ENCODE measurements around the gene MLLT1.

The MLLT1 gene

DNA sequence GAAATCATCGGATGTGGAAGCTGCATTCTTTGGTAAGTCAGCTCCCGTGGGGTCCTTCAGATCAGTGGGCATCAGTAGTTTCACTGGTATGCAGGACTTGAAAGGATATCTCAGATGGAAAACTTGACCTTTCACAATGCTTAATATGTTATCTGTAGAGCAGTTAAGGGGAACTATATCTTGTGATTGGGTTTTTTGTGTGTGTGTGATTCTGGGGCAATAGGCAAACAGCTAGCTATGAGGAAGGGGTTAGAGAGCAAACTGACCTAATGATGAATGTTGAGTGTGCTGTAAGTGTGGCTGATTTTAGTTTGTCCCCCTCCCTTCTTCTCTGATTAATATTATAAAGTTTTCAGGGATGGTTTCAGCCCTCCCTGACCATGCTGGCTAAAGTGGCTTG lies 91.0 kb downstream of the MLLT1 start:
- no peak for TF ChIP-seq MYC (IDR thresholded peaks at IDR 0.05; ENCODE audit: low read depth, low read length)
- TF ChIP-seq, protein P1, sequence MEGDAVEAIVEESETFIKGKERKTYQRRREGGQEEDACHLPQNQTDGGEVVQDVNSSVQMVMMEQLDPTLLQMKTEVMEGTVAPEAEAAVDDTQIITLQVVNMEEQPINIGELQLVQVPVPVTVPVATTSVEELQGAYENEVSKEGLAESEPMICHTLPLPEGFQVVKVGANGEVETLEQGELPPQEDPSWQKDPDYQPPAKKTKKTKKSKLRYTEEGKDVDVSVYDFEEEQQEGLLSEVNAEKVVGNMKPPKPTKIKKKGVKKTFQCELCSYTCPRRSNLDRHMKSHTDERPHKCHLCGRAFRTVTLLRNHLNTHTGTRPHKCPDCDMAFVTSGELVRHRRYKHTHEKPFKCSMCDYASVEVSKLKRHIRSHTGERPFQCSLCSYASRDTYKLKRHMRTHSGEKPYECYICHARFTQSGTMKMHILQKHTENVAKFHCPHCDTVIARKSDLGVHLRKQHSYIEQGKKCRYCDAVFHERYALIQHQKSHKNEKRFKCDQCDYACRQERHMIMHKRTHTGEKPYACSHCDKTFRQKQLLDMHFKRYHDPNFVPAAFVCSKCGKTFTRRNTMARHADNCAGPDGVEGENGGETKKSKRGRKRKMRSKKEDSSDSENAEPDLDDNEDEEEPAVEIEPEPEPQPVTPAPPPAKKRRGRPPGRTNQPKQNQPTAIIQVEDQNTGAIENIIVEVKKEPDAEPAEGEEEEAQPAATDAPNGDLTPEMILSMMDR (IDR thresholded peaks at IDR 0.05; ENCODE audit: low read depth, low read length): no peak
- no peak for TF ChIP-seq POLR2A (IDR thresholded peaks at IDR 0.05; ENCODE audit: extremely low read depth, insufficient read length)
- TF ChIP-seq, protein P2, sequence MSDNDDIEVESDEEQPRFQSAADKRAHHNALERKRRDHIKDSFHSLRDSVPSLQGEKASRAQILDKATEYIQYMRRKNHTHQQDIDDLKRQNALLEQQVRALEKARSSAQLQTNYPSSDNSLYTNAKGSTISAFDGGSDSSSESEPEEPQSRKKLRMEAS (IDR thresholded peaks at IDR 0.05; ENCODE audit: low read depth, low read length): no peak
- no peak overlapping the region for H3K4me3 ChIP-seq (ENCODE audit: low read depth, low read length)
- DNase-seq (ENCODE audit: low read depth): no peak

DNA sequence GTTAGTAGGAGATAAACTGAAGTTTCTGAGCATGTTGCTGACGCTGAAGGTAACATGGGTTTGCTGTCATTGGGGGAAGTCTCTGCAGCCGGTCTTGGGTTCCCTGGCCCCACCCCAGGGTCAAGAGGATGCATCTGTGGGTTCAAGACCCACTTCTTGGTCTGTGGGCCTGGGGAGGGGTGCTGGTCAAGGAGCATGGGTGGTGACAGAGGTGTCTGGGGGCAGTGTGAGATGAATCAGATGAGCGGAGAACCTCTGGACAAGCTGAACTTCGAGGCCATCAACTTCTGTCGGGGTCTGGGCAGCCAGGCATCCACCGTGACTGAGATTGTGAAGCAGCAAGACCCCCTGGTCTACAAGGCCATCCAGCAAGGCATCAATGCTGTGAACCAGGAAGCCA lies 92.4 kb downstream of the MLLT1 start:
- H3K4me3 ChIP-seq (ENCODE audit: low read depth, low read length): no peak overlapping the region
- DNase-seq (ENCODE audit: low read depth): no peak
- TF ChIP-seq MYC (IDR thresholded peaks at IDR 0.05; ENCODE audit: low read depth, low read length) (no peak), POLR2A (IDR thresholded peaks at IDR 0.05; ENCODE audit: extremely low read depth, insufficient read length) (no peak)
- TF ChIP-seq, protein P2 (IDR thresholded peaks at IDR 0.05; ENCODE audit: low read depth, low read length): no peak
- TF ChIP-seq, protein P1 (IDR thresholded peaks at IDR 0.05; ENCODE audit: low read depth, low read length): no peak

DNA sequence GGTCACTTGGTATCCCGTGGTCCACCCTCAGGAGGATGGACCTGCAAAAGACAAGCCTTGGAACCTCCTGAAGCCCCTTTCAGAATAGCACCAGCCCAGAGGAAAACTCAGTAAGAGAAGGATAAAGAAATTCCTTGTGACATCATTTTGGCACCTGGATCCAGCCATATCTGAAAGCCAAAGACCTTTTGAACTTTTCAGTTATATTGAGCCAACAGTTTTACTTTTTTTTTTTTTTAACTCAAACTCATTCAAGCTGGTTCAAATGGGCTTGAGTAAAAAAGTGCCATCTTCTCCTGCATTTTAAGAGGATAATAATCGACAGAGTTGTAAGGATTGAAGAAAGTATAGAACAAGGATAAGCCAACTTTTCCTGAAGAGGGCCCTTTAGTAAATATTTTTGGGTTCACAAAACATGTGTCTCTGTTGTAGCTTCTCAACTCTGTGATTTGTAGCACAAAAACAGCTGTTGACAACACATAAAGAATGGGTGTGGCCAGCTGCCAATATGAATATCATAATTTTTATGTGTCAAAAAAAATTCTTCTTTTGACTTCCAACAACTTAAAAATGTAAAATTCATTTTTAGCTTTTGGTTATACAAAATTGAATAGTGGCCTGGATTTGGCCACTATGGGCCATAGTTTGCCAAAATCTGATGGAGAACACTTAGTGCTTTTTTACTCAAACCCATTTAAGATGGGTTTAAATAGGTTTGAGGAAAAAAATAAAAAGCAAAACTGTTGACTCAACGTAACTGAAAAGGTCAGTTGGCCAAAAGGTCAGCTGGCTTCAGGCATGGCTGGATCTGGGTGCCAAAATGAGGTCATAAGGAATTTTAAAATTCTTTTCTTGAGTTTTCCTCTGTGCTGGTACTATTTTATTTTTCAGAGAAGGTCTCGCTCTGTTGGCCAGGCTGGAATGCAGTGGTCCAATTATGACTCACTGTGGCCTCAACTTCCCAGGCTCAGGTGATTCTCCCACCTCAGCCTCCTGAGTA lies 93.6 kb downstream of the MLLT1 start:
- TF ChIP-seq, protein P2 (IDR thresholded peaks at IDR 0.05; ENCODE audit: low read depth, low read length): no peak
- TF ChIP-seq, protein P1 (IDR thresholded peaks at IDR 0.05; ENCODE audit: low read depth, low read length): no peak
- TF ChIP-seq MYC (IDR thresholded peaks at IDR 0.05; ENCODE audit: low read depth, low read length): no peak
- TF ChIP-seq POLR2A (IDR thresholded peaks at IDR 0.05; ENCODE audit: extremely low read depth, insufficient read length): no peak
- H3K4me3 ChIP-seq (ENCODE audit: low read depth, low read length): no peak overlapping the region
- no peak for DNase-seq (ENCODE audit: low read depth)

DNA sequence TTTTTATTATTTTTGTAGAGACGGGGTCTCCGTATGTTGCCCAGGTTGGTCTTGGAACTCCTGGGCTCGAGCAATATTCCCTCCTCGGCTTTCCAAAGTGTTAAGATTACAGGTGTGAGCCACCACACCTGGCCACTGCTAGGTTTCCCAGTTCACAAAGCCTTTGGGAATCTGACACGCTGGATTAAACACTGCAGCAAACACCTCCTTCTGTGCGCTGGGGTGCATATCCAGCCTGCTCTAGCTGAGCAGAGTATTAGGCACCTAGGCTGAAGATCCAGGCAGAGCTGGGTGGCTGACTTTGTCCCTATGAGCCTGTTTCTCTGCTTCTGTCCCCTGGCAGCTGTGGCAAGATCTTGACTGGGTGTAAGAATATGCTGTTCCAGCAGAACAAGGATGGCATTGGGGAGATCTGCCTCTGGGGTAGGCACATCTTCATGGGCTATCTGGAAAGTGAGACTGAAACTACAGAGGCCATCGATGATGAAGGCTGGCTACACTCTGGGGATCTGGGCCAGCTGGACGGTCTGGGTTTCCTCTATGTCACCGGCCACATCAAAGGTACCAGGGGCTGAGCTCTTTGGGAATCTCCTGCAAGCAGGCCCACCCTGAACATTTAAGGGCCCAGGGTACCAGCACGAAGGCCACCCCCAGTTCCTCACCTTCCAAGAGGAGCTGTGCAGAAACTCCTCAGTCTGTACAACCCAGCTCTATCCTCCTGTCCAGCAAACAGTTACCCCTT lies 94.5 kb downstream of the MLLT1 start:
- TF ChIP-seq POLR2A (IDR thresholded peaks at IDR 0.05; ENCODE audit: extremely low read depth, insufficient read length) (no peak), MYC (IDR thresholded peaks at IDR 0.05; ENCODE audit: low read depth, low read length) (no peak)
- TF ChIP-seq, protein P1 (IDR thresholded peaks at IDR 0.05; ENCODE audit: low read depth, low read length): no peak
- TF ChIP-seq, protein P2 (IDR thresholded peaks at IDR 0.05; ENCODE audit: low read depth, low read length): no peak
- no peak overlapping the region for H3K4me3 ChIP-seq (ENCODE audit: low read depth, low read length)
- DNase-seq (ENCODE audit: low read depth): no peak

DNA sequence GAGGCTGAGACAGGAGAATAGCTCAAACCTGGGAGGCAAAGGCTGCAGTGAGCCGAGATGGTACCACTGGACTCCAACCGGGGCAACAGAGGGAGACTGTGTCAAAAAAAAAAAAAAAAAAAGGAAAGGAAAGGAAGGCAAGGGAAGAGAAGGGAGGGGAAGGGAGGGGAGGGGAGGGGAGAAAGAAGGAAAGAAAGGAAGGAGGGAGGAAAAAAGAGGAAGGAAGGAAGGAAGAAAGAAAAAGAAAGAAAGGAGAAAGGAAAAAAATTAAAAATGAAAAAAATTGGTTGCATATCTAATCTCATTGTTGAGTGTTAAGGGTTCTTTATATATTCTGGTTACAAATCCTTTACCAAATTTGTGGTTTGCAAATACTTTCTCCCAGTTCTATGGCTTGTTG lies 98.7 kb downstream of the MLLT1 start:
- no peak for DNase-seq (ENCODE audit: low read depth)
- TF ChIP-seq, protein P2 (IDR thresholded peaks at IDR 0.05; ENCODE audit: low read depth, low read length): no peak
- no peak for TF ChIP-seq POLR2A (IDR thresholded peaks at IDR 0.05; ENCODE audit: extremely low read depth, insufficient read length)
- TF ChIP-seq, protein P1 (IDR thresholded peaks at IDR 0.05; ENCODE audit: low read depth, low read length): no peak
- no peak for TF ChIP-seq MYC (IDR thresholded peaks at IDR 0.05; ENCODE audit: low read depth, low read length)
- no peak overlapping the region for H3K4me3 ChIP-seq (ENCODE audit: low read depth, low read length)
